ENCODE data around the gene ACOT8. TPM values are rescaled to one million over a fixed set of nuclear protein-coding genes. Genes with fewer than 3 reads are reported as not detected.

The ACOT8 gene
- total and polyA plus RNA-seq, 2 donors (not counting 3 experiments of a cell fraction or from before 2014, with no cell fraction given), result 15.5 to 50.9 TPM

DNA sequence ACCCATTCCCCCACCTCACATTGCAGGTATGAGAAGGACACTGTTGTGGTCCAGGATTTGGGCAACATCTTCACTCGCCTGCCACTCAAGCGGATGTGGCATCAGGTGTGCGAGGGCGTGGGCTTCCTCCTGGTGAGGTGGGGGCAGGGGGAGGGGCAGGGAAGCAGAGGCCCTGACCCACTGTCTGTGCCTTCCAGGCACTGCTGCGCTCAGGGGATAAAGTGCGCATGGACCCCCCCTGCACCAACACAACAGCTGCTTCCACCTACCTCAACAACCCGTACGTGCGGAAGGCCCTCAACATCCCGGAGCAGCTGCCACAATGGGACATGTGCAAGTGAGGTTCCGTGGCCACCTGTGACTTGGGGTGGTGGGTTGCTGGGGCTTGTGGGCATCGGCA is 37.6 kb upstream of the ACOT8 start:
- Histone ChIP-seq H4K20me1 (replicated peaks; ENCODE audit: control insufficient read depth, extremely low read depth, insufficient read depth, low read length) (no peaks in the 10 kb centered on the region), H3K9me3 (replicated peaks; ENCODE audit: control insufficient read depth, insufficient read depth, low read length) (no peaks in the 10 kb centered on the region), H2AFZ (ENCODE audit: low read depth, low read length) (no peak overlapping the region), H3K27ac (ENCODE audit: insufficient read depth, low read depth, low read length) (no peak overlapping the region), H3K4me2 (ENCODE audit: insufficient read depth, low read length) (no peak overlapping the region), H3K9me1 (replicated peaks; ENCODE audit: control insufficient read depth, extremely low read depth, insufficient read depth, low read length) (no peaks in the 10 kb centered on the region), H3K4me1 (ENCODE audit: control insufficient read depth, extremely low read depth, insufficient read depth, low read length) (peaks cover 22% of the 10 kb centered on the region), H3K79me2 (ENCODE audit: control insufficient read depth, insufficient read depth, low read length) (no peaks in the 10 kb centered on the region), H3K36me3 (ENCODE audit: control insufficient read depth in 2 of 2, extremely low read depth in 1 of 2, insufficient read depth in 2 of 2, low read length in 2 of 2) (peaks cover 4 to 31% of the 10 kb centered on the region in 2 experiments), H3K27me3 (ENCODE audit: control insufficient read depth in 2 of 2, insufficient read depth in 2 of 2, low read length in 2 of 2) (no peaks in the 10 kb centered on the region), H3K9ac (replicated peaks; ENCODE audit: extremely low read depth, insufficient read depth, low read length) (no peak overlapping the region), H3K4me3 (replicated peaks in 1 of 3; ENCODE audit: insufficient read depth in 1 of 3, low read depth in 1 of 3, low read length in 3 of 3) (no peak overlapping the region)
- DNase-seq (ENCODE audit: low read depth, low spot score) (no peak), FAIRE-seq (no peak)
- no TSS peak for BruUV-seq (replicated peaks)
- no peak for TF ChIP-seq FOS (IDR thresholded peaks at IDR 0.05; ENCODE audit: borderline replicate concordance, insufficient read depth, low read length)
- TF ChIP-seq POLR2AphosphoS5 (IDR thresholded peaks at IDR 0.05; ENCODE audit: insufficient read depth, low read depth, low read length), result peak; percentile 18
- dilution Hi-C loops (cut with MboI; ENCODE audit: extremely low pct_ligation_motif_present, low sequenced_read_pairs) (no loop called here), intact Hi-C loops (cut with micrococcal nuclease) (no loop called here)
- ChIA-PET POLR2A (no interaction called here), CTCF (no interaction called here)

DNA sequence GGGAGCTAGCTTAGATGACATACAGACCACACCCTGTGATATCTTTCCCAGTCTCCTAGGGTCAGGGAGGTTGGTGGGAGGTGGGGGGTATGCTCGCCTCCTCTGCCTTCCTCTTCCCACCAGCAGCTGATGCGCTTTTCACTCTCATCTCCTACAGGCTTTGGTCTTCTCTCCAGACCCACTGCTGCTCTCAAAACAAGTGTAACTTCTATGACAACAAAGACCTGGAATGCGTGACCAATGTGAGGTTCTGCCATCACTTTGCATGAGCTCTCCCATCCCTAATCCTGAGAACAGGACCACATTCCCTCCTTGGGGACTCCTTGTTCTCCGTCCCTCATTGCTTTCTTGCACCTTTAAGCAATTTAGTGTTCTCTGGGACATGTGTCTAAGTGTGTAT is 36.6 kb upstream of the ACOT8 start:
- H3K9ac ChIP-seq (replicated peaks; ENCODE audit: extremely low read depth, insufficient read depth, low read length), result no peak overlapping the region
- no peaks in the 10 kb centered on the region for H3K9me3 ChIP-seq (replicated peaks; ENCODE audit: control insufficient read depth, insufficient read depth, low read length)
- FAIRE-seq (no peak), DNase-seq (ENCODE audit: low read depth, low spot score) (no peak)
- H4K20me1 ChIP-seq (replicated peaks; ENCODE audit: control insufficient read depth, extremely low read depth, insufficient read depth, low read length), result no peaks in the 10 kb centered on the region
- intact Hi-C loops (cut with micrococcal nuclease), result no loop called here
- no peak overlapping the region for H3K27ac ChIP-seq (ENCODE audit: insufficient read depth, low read depth, low read length)
- peaks cover 22% of the 10 kb centered on the region for H3K4me1 ChIP-seq (ENCODE audit: control insufficient read depth, extremely low read depth, insufficient read depth, low read length)
- H3K9me1 ChIP-seq (replicated peaks; ENCODE audit: control insufficient read depth, extremely low read depth, insufficient read depth, low read length), result no peaks in the 10 kb centered on the region
- no peaks in the 10 kb centered on the region for H3K27me3 ChIP-seq (ENCODE audit: control insufficient read depth in 2 of 2, insufficient read depth in 2 of 2, low read length in 2 of 2)
- TF ChIP-seq FOS (IDR thresholded peaks at IDR 0.05; ENCODE audit: borderline replicate concordance, insufficient read depth, low read length) (no peak), GATA2 (IDR thresholded peaks at IDR 0.05; ENCODE audit: insufficient read depth, insufficient read length, low read depth, low read length) (no peak), MYC (IDR thresholded peaks at IDR 0.05; ENCODE audit: low read depth, low read length) (no peak), POLR2A (IDR thresholded peaks at IDR 0.05; ENCODE audit: low read depth, low read length) (no peak), JUN (IDR thresholded peaks at IDR 0.05; ENCODE audit: borderline replicate concordance, insufficient read depth, insufficient read length, low read depth) (no peak), EZH2 (IDR thresholded peaks at IDR 0.05; ENCODE audit: borderline replicate concordance, low read depth, low read length, severe bottlenecking) (no peak), POLR2AphosphoS5 (IDR thresholded peaks at IDR 0.05; ENCODE audit: insufficient read depth, low read depth, low read length) (no peak)
- TF ChIP-seq, protein P1, sequence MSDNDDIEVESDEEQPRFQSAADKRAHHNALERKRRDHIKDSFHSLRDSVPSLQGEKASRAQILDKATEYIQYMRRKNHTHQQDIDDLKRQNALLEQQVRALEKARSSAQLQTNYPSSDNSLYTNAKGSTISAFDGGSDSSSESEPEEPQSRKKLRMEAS (IDR thresholded peaks at IDR 0.05; ENCODE audit: insufficient read depth, insufficient read length), result no peak
- TF ChIP-seq, protein P2, sequence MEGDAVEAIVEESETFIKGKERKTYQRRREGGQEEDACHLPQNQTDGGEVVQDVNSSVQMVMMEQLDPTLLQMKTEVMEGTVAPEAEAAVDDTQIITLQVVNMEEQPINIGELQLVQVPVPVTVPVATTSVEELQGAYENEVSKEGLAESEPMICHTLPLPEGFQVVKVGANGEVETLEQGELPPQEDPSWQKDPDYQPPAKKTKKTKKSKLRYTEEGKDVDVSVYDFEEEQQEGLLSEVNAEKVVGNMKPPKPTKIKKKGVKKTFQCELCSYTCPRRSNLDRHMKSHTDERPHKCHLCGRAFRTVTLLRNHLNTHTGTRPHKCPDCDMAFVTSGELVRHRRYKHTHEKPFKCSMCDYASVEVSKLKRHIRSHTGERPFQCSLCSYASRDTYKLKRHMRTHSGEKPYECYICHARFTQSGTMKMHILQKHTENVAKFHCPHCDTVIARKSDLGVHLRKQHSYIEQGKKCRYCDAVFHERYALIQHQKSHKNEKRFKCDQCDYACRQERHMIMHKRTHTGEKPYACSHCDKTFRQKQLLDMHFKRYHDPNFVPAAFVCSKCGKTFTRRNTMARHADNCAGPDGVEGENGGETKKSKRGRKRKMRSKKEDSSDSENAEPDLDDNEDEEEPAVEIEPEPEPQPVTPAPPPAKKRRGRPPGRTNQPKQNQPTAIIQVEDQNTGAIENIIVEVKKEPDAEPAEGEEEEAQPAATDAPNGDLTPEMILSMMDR (IDR thresholded peaks at IDR 0.05; ENCODE audit: extremely low read depth in 1 of 2, insufficient read depth in 1 of 2, low read depth in 1 of 2, low read length in 2 of 2), result no peak
- H3K4me2 ChIP-seq (ENCODE audit: insufficient read depth, low read length), result no peak overlapping the region
- no peaks in the 10 kb centered on the region for H3K79me2 ChIP-seq (ENCODE audit: control insufficient read depth, insufficient read depth, low read length)
- dilution Hi-C loops (cut with MboI; ENCODE audit: extremely low pct_ligation_motif_present, low sequenced_read_pairs), result no loop called here
- POLR2A ChIA-PET, result no interaction called here
- BruUV-seq (replicated peaks), result no TSS peak
- CTCF ChIA-PET, result no interaction called here
- no peak overlapping the region for H3K4me3 ChIP-seq (replicated peaks in 1 of 3; ENCODE audit: insufficient read depth in 1 of 3, low read depth in 1 of 3, low read length in 3 of 3)
- H3K36me3 ChIP-seq (ENCODE audit: control insufficient read depth in 2 of 2, extremely low read depth in 1 of 2, insufficient read depth in 2 of 2, low read length in 2 of 2), result peaks cover 4 to 28% of the 10 kb centered on the region in 2 experiments
- H2AFZ ChIP-seq (ENCODE audit: low read depth, low read length), result no peak overlapping the region
